SK-N-SH (cell line): Measurements from ENCODE around the gene CCDC183. TPM values are rescaled to one million over a fixed set of nuclear protein-coding genes. Genes with fewer than 3 reads are reported as not detected.

ENCODE experiments used
- CTCF ChIA-PET: fragments of 300-600, 350-600 bp; formaldehyde crosslinking; extraction: SDS; loops from one replicate; lab custom pipeline; 2021; lab: Yijun Ruan, JAX
- POLR2A ChIA-PET: fragments of 350-600 bp; sonication (Branson Sonifier 250); formaldehyde crosslinking; extraction: SDS; loops from one replicate; lab custom pipeline; 2020; ENCODE audit warnings: antibody characterized with exemption, inconsistent platforms; lab: Yijun Ruan, JAX
- DNase-seq: peaks from one replicate; pipeline ENCODE4 v3.0.0; 2012
- H2AFZ ChIP-seq: fragments of 200-600 bp; sonication (generic); 2 replicates; pipeline ENCODE4 v1.8.1; 2016; ENCODE audit warnings: antibody characterized with exemption, mild to moderate bottlenecking, low read depth
- H3F3A ChIP-seq: fragments of 200-600 bp; sonication (generic); replicated peaks from 2 replicates; pipeline ENCODE3; 2016; ENCODE audit warnings: antibody characterized with exemption, mild to moderate bottlenecking; ENCODE audit not compliant: insufficient read depth
- H3K27ac ChIP-seq, 2 experiments: fragments of 200-500 bp in 1 of 2; fragments of 200-600 bp in 1 of 2; sonication (Bioruptor generic) in 1 of 2; sonication (generic), shearing (Covaris generic) in 1 of 2; 2 replicates each; pipeline versions ENCODE4 v1.5.1 to v1.6.1; 2014 to 2016; ENCODE audit warnings: low read depth in 2 of 2, inconsistent platforms in 1 of 2, low read length in 1 of 2, mild to moderate bottlenecking in 1 of 2, mixed read lengths in 1 of 2
- H3K27me3 ChIP-seq: fragments of 200-600 bp; sonication (generic), shearing (Covaris generic); 2 replicates; pipeline ENCODE4 v1.6.1; 2016; ENCODE audit warnings: mixed run types; ENCODE audit not compliant: insufficient read depth
- H3K36me3 ChIP-seq, 2 experiments: fragments of 200-500 bp in 1 of 2; fragments of 200-600 bp in 1 of 2; sonication (Bioruptor generic) in 1 of 2; sonication (generic) in 1 of 2; replicated peaks in 1 of 2; 2 replicates each; pipeline versions ENCODE3 to v1.5.1; 2014 to 2016; ENCODE audit warnings: low read length in 1 of 2, mild to moderate bottlenecking in 1 of 2; ENCODE audit not compliant: insufficient read depth in 2 of 2, control insufficient read depth in 1 of 2
- H3K4me1 ChIP-seq, 2 experiments: fragments of 200-500 bp in 1 of 2; fragments of 200-600 bp in 1 of 2; sonication (Bioruptor generic) in 1 of 2; sonication (generic), shearing (Covaris generic) in 1 of 2; 2 replicates each; pipeline versions ENCODE4 v1.5.1 to v1.6.1; 2014 to 2016; ENCODE audit warnings: low read depth in 1 of 2, low read length in 1 of 2, mixed run types in 1 of 2; ENCODE audit not compliant: insufficient read depth in 2 of 2, control insufficient read depth in 1 of 2
- H3K4me2 ChIP-seq: fragments of 200-600 bp; sonication (generic), shearing (Covaris generic); 2 replicates; pipeline ENCODE4 v1.6.1; 2017; ENCODE audit warnings: mixed run types
- H3K4me3 ChIP-seq, 2 experiments: fragments of 200-500 bp in 1 of 2; fragments of 200-600 bp in 1 of 2; sonication (Bioruptor generic) in 1 of 2; sonication (generic), shearing (Covaris generic) in 1 of 2; 2 replicates each; pipeline versions ENCODE4 v1.5.1 to v1.8.1; 2014 to 2016; ENCODE audit warnings: low read depth in 2 of 2, inconsistent platforms in 1 of 2, low read length in 1 of 2, mild to moderate bottlenecking in 1 of 2, mixed read lengths in 1 of 2, moderate library complexity in 1 of 2
- H3K79me2 ChIP-seq: fragments of 200-600 bp; sonication (generic); 2 replicates; pipeline ENCODE4 v1.8.1; 2017; ENCODE audit warnings: mild to moderate bottlenecking; ENCODE audit not compliant: insufficient read depth
- H3K9ac ChIP-seq: fragments of 200-600 bp; sonication (generic); 2 replicates; pipeline ENCODE4 v1.6.1; 2017; ENCODE audit warnings: mixed run types
- H3K9me2 ChIP-seq: fragments of 200-600 bp; sonication (generic); 2 replicates; pipeline ENCODE4 v1.6.1; 2017; ENCODE audit warnings: mixed run types
- H3K9me3 ChIP-seq: fragments of 200-600 bp; sonication (generic); 2 replicates; pipeline ENCODE4 v1.6.1; 2017; ENCODE audit warnings: mixed run types, mild to moderate bottlenecking, moderate library complexity
- H4K20me1 ChIP-seq: fragments of 200-600 bp; sonication (generic); 2 replicates; pipeline ENCODE4 v1.6.1; 2017; ENCODE audit warnings: mild to moderate bottlenecking, mixed run types; ENCODE audit not compliant: insufficient read depth
- CHD2 ChIP-seq: fragments of 150-350 bp; IDR thresholded peaks from 2 replicates; pipeline ENCODE4 v1.6.1; 2018; ENCODE audit warnings: low read length; ENCODE audit not compliant: partially characterized antibody
- EP300 ChIP-seq, 2 experiments: IDR thresholded peaks; 2 replicates each; pipeline versions ENCODE4 v1.4.0 to v1.6.1; 2012; ENCODE audit warnings: borderline replicate concordance in 1 of 2, low read depth in 1 of 2, low read length in 1 of 2
- EZH2phosphoT487 ChIP-seq: fragments of 200-600 bp; sonication (generic); IDR thresholded peaks from 2 replicates; pipeline ENCODE4 v1.6.1; 2017; ENCODE audit warnings: low read depth, mixed run types, mild to moderate bottlenecking, antibody characterized with exemption, moderate library complexity, borderline replicate concordance
- FOSL2 ChIP-seq: IDR thresholded peaks from 2 replicates; pipeline ENCODE4 v1.4.0; 2012; ENCODE audit warnings: low read depth, mild to moderate bottlenecking, moderate library complexity, borderline replicate concordance
- FOXJ3 ChIP-seq: sonication (generic); formaldehyde crosslinking; IDR thresholded peaks from 2 replicates; pipeline ENCODE4 v1.5.1; 2020; ENCODE audit warnings: mild to moderate bottlenecking, missing genetic modification reagents
- FOXM1 ChIP-seq: IDR thresholded peaks from 2 replicates; pipeline ENCODE4 v1.4.0; 2012; ENCODE audit warnings: low read depth, mild to moderate bottlenecking
- GABPA ChIP-seq: IDR thresholded peaks from 2 replicates; pipeline ENCODE4 v1.4.0; 2012; ENCODE audit warnings: low read depth, mild to moderate bottlenecking
- GATA2 ChIP-seq: sonication (generic); formaldehyde crosslinking; IDR thresholded peaks from 2 replicates; pipeline ENCODE4 v1.5.0; 2020; ENCODE audit warnings: mild to moderate bottlenecking, missing genetic modification reagents
- JUND ChIP-seq: IDR thresholded peaks from 2 replicates; pipeline ENCODE4 v1.4.0; 2012
- MEF2A ChIP-seq: IDR thresholded peaks from 2 replicates; pipeline ENCODE4 v1.4.0; 2012; ENCODE audit warnings: low read depth, borderline replicate concordance
- MXI1 ChIP-seq: IDR thresholded peaks from 2 replicates; pipeline ENCODE4 v1.6.1; 2012; ENCODE audit warnings: mild to moderate bottlenecking, low read depth, low read length, improper control_type of control experiment
- NRF1 ChIP-seq: IDR thresholded peaks from 2 replicates; pipeline ENCODE4 v1.6.1; 2012; ENCODE audit warnings: low read depth, mild to moderate bottlenecking, low read length
- POLR2AphosphoS5 ChIP-seq: IDR thresholded peaks from 2 replicates; pipeline ENCODE4 v1.6.1; 2012; ENCODE audit warnings: low read depth, low read length
- RAD21 ChIP-seq: IDR thresholded peaks from 2 replicates; pipeline ENCODE4 v1.6.1; 2012; ENCODE audit warnings: mild to moderate bottlenecking, low read length
- RXRA ChIP-seq: IDR thresholded peaks from 2 replicates; pipeline ENCODE4 v1.4.0; 2012; ENCODE audit warnings: low read depth, mild to moderate bottlenecking, borderline replicate concordance
- SMC3 ChIP-seq: IDR thresholded peaks from 2 replicates; pipeline ENCODE4 v1.6.1; 2012; ENCODE audit warnings: low read depth, low read length, improper control_type of control experiment
- TAF1 ChIP-seq: IDR thresholded peaks from 2 replicates; pipeline ENCODE4 v1.6.1; 2012; ENCODE audit warnings: low read depth, mild to moderate bottlenecking, low read length, moderate library complexity, borderline replicate concordance
- TCF12 ChIP-seq: IDR thresholded peaks from 2 replicates; pipeline ENCODE4 v1.4.0; 2012
- YY1 ChIP-seq: IDR thresholded peaks from 2 replicates; pipeline ENCODE4 v1.4.0; 2012; ENCODE audit warnings: low read depth, mild to moderate bottlenecking
- WGBS: methylation state at CpG from one replicate; pipeline ENCODE4 v1.1.6; 2017; ENCODE audit warnings: low lambda C conversion rate; 5-methylcytosine and 5-hydroxymethylcytosine counted together
- polyA plus RNA-seq, 3 experiments: library from polyadenylated mRNA; depleted of rRNA; stranded (reverse); fragments of >200 nt; gene quantifications; 2 replicates each; pipeline ENCODE4 v1.2.3, GENCODE V29; 2012
- TF ChIP-seq, protein P1 (sequence below): IDR thresholded peaks from 2 replicates; pipeline ENCODE4 v1.4.0; 2012; ENCODE audit warnings: low read depth, borderline replicate concordance
- TF ChIP-seq, protein P2 (sequence below): IDR thresholded peaks from 2 replicates; pipeline ENCODE4 v1.6.1; 2012; ENCODE audit warnings: mild to moderate bottlenecking, low read depth, low read length, moderate library complexity
- TF ChIP-seq, protein P3 (sequence below): fragments of 150-350 bp; IDR thresholded peaks from 2 replicates; pipeline ENCODE4 v1.6.1; 2016; ENCODE audit warnings: mild to moderate bottlenecking, low read depth, low read length
- TF ChIP-seq, protein P4 (sequence below): IDR thresholded peaks from 2 replicates; pipeline ENCODE4 v1.4.0; 2012; ENCODE audit warnings: low read depth
- TF ChIP-seq, protein P5 (sequence below): IDR thresholded peaks from 2 replicates; pipeline ENCODE4 v1.4.0; 2012; ENCODE audit warnings: low read depth, borderline replicate concordance
- TF ChIP-seq, protein P6 (sequence below): fragments of 150-350 bp; IDR thresholded peaks from 2 replicates; pipeline ENCODE4 v1.6.1; 2017; ENCODE audit warnings: antibody characterized with exemption, low read length, low read depth, borderline replicate concordance

The CCDC183 gene
- polyA plus RNA-seq, 1 of the 3 experiments (the other 2 are of a cell fraction): 5.3 TPM

DNA sequence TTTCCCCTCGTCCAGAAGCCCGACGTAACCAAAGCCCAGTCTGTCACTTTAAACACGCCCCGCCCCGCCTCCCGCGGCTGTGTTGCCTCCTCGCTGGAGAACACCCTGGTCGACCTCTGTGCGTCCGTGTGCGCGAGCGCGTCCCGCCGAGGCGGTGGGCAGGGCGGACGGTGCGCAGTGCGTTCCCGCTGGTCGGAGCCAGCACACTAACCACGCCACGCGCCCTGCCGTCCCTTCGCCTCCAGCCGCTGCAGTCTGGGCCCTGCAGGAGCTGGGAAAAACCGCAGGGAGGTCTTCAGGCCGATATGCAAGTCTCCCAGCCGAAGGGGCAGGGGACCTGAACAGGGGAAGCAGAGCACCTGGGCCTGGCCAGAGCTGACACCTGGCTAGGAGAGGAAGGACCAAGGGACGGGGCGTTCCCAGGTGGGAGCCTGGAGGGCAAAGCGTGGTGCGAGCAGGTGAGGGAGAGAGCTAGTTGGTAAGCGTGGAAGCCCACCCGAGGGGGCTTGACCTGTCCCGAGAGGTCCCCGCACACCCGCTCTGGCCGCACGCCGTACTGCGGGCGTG is 51.8 kb downstream of the CCDC183 start:
- Histone ChIP-seq H3K36me3 (peaks cover 0 to 13% of the 10 kb centered on the region in 2 experiments), H3K27me3 (no peaks in the 10 kb centered on the region), H3K4me3 (peak overlapping the region; percentile 89 to 97), H3K79me2 (peaks cover 23% of the 10 kb centered on the region; the same call in 1 of the 2 replicates), H3K9me2 (no peaks in the 10 kb centered on the region), H3K4me1 (peaks cover 11 to 21% of the 10 kb centered on the region in 2 experiments; a peak in 2 of 4 replicates), H2AFZ (no peak overlapping the region), H3F3A (no peaks in the 10 kb centered on the region), H3K9me3 (no peaks in the 10 kb centered on the region), H3K9ac (peak overlapping the region; percentile 84), H3K27ac (peak overlapping the region; percentile 84 to 98; a peak in 3 of 4 replicates), H3K4me2 (peak overlapping the region; percentile 100), H4K20me1 (no peaks in the 10 kb centered on the region; the same call in 1 of the 2 replicates)
- peak; percentile 84 for DNase-seq
- 0% methylated on average over 3 of the region's 48 CpGs for WGBS
- ChIA-PET POLR2A (interaction anchor here (0.7 to 1.3 kb wide), 7 partner anchors 10 to 50 kb away, joined by 3 to 5 read pairs (median 3); partner anchors contain the start of genes EDF1, RABL6 and TRAF2), CTCF (interaction anchor here (0.7 to 2.5 kb wide), 8 partner anchors 35 to 221 kb away, joined by 3 to 11 read pairs (median 3); partner anchors contain the start of gene TMEM141)
- TF ChIP-seq TCF12 (no peak), MXI1 (peak; percentile 73; the same call in 1 of the 2 replicates), FOXM1 (no peak), RAD21 (no peak), POLR2AphosphoS5 (peak; percentile 73), FOSL2 (no peak), NRF1 (peak; percentile 64), EP300 (IDR thresholded peaks at IDR 0.05; ENCODE audit: borderline replicate concordance in 1 of 2, low read depth in 1 of 2, low read length in 1 of 2) (no peak), CHD2 (no peak), GATA2 (CRISPR knock-in tag) (no peak), RXRA (no peak), FOXJ3 (CRISPR knock-in tag) (no peak), EZH2phosphoT487 (no peak), GABPA (no peak), JUND (no peak), MEF2A (no peak), YY1 (no peak), SMC3 (no peak), TAF1 (peak; percentile 44; the same call in 1 of the 2 replicates)
- TF ChIP-seq, protein P1, sequence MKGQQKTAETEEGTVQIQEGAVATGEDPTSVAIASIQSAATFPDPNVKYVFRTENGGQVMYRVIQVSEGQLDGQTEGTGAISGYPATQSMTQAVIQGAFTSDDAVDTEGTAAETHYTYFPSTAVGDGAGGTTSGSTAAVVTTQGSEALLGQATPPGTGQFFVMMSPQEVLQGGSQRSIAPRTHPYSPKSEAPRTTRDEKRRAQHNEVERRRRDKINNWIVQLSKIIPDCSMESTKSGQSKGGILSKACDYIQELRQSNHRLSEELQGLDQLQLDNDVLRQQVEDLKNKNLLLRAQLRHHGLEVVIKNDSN: no peak
- TF ChIP-seq, protein P2, sequence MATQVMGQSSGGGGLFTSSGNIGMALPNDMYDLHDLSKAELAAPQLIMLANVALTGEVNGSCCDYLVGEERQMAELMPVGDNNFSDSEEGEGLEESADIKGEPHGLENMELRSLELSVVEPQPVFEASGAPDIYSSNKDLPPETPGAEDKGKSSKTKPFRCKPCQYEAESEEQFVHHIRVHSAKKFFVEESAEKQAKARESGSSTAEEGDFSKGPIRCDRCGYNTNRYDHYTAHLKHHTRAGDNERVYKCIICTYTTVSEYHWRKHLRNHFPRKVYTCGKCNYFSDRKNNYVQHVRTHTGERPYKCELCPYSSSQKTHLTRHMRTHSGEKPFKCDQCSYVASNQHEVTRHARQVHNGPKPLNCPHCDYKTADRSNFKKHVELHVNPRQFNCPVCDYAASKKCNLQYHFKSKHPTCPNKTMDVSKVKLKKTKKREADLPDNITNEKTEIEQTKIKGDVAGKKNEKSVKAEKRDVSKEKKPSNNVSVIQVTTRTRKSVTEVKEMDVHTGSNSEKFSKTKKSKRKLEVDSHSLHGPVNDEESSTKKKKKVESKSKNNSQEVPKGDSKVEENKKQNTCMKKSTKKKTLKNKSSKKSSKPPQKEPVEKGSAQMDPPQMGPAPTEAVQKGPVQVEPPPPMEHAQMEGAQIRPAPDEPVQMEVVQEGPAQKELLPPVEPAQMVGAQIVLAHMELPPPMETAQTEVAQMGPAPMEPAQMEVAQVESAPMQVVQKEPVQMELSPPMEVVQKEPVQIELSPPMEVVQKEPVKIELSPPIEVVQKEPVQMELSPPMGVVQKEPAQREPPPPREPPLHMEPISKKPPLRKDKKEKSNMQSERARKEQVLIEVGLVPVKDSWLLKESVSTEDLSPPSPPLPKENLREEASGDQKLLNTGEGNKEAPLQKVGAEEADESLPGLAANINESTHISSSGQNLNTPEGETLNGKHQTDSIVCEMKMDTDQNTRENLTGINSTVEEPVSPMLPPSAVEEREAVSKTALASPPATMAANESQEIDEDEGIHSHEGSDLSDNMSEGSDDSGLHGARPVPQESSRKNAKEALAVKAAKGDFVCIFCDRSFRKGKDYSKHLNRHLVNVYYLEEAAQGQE: no peak
- TF ChIP-seq, protein P3, sequence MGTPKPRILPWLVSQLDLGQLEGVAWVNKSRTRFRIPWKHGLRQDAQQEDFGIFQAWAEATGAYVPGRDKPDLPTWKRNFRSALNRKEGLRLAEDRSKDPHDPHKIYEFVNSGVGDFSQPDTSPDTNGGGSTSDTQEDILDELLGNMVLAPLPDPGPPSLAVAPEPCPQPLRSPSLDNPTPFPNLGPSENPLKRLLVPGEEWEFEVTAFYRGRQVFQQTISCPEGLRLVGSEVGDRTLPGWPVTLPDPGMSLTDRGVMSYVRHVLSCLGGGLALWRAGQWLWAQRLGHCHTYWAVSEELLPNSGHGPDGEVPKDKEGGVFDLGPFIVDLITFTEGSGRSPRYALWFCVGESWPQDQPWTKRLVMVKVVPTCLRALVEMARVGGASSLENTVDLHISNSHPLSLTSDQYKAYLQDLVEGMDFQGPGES: no peak
- TF ChIP-seq, protein P4, sequence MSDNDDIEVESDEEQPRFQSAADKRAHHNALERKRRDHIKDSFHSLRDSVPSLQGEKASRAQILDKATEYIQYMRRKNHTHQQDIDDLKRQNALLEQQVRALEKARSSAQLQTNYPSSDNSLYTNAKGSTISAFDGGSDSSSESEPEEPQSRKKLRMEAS: peak; percentile 74; the same call in 1 of the 2 replicates
- TF ChIP-seq, protein P5, sequence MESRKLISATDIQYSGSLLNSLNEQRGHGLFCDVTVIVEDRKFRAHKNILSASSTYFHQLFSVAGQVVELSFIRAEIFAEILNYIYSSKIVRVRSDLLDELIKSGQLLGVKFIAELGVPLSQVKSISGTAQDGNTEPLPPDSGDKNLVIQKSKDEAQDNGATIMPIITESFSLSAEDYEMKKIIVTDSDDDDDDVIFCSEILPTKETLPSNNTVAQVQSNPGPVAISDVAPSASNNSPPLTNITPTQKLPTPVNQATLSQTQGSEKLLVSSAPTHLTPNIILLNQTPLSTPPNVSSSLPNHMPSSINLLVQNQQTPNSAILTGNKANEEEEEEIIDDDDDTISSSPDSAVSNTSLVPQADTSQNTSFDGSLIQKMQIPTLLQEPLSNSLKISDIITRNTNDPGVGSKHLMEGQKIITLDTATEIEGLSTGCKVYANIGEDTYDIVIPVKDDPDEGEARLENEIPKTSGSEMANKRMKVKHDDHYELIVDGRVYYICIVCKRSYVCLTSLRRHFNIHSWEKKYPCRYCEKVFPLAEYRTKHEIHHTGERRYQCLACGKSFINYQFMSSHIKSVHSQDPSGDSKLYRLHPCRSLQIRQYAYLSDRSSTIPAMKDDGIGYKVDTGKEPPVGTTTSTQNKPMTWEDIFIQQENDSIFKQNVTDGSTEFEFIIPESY: no peak
- TF ChIP-seq, protein P6, sequence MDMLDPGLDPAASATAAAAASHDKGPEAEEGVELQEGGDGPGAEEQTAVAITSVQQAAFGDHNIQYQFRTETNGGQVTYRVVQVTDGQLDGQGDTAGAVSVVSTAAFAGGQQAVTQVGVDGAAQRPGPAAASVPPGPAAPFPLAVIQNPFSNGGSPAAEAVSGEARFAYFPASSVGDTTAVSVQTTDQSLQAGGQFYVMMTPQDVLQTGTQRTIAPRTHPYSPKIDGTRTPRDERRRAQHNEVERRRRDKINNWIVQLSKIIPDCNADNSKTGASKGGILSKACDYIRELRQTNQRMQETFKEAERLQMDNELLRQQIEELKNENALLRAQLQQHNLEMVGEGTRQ: no peak
